ENCODE measurements around the gene SSBP3. TPM values are rescaled to one million over a fixed set of nuclear protein-coding genes. Genes with fewer than 3 reads are reported as not detected.

The SSBP3 gene
- total RNA-seq, 3 donors from 2014 or later (not counting 1 experiment from before 2014, with no cell fraction given): 162 to 224 (median 164) TPM

- H3K4me3 Mint-ChIP-seq: no peak overlapping the region
- TF ChIP-seq CTCF (IDR thresholded peaks at IDR 0.05): no peak
- Histone ChIP-seq H3K4me1 (ENCODE audit: control insufficient read depth, insufficient read depth, low read length) (peaks cover 2% of the 10 kb centered on the region), H3K27me3 (ENCODE audit: control insufficient read depth, insufficient read depth, low read length) (no peaks in the 10 kb centered on the region), H3K9me3 (ENCODE audit: control insufficient read depth, insufficient read depth, low read length) (no peaks in the 10 kb centered on the region), H3K27ac (ENCODE audit: low read length) (no peak overlapping the region), H3K36me3 (ENCODE audit: control insufficient read depth, insufficient read depth, low read length) (no peaks in the 10 kb centered on the region), H3K4me3 (ENCODE audit: low read length) (no peak overlapping the region)
- WGBS (ENCODE audit: insufficient coverage): 92% methylated on average over 6 of the region's 6 CpGs
- H3K9me3 Mint-ChIP-seq: no peaks in the 10 kb centered on the region
- peaks cover 8 to 20% of the 10 kb centered on the region in 2 donors for H3K4me1 Mint-ChIP-seq
- H3K36me3 Mint-ChIP-seq: no peaks in the 10 kb centered on the region
- H3K27me3 Mint-ChIP-seq (ENCODE audit: low read depth in 2 of 2): no peaks in the 10 kb centered on the region
- no peak overlapping the region for H3K27ac Mint-ChIP-seq
- DNase-seq: no peak
- no peak for ATAC-seq
- intact Hi-C loops (cut with micrococcal nuclease): no loop called here
Measured at GRCh38 chr1:54429838-54430237, 23.6 kb upstream of the SSBP3 start.

GRCh38 chr1:54428837-54429518 lies 22.8 kb upstream of the SSBP3 start:
- no peaks in the 10 kb centered on the region for H3K36me3 ChIP-seq (ENCODE audit: control insufficient read depth, insufficient read depth, low read length)
- H3K4me1 Mint-ChIP-seq: peaks cover 8 to 15% of the 10 kb centered on the region in 2 donors
- TF ChIP-seq CTCF (IDR thresholded peaks at IDR 0.05): no peak
- peaks cover 2% of the 10 kb centered on the region for H3K4me1 ChIP-seq (ENCODE audit: control insufficient read depth, insufficient read depth, low read length)
- no peaks in the 10 kb centered on the region for H3K9me3 Mint-ChIP-seq
- H3K36me3 Mint-ChIP-seq: no peaks in the 10 kb centered on the region
- peak overlapping the region; percentile 39 to 44 for H3K27ac Mint-ChIP-seq
- H3K27me3 ChIP-seq (ENCODE audit: control insufficient read depth, insufficient read depth, low read length): no peaks in the 10 kb centered on the region
- no peak overlapping the region for H3K4me3 Mint-ChIP-seq
- ATAC-seq: peak in 2 of 3 donors; percentile 32 to 45
- no peak overlapping the region for H3K27ac ChIP-seq (ENCODE audit: low read length)
- no peaks in the 10 kb centered on the region for H3K27me3 Mint-ChIP-seq (ENCODE audit: low read depth in 2 of 2)
- no peak overlapping the region for H3K4me3 ChIP-seq (ENCODE audit: low read length)
- H3K9me3 ChIP-seq (ENCODE audit: control insufficient read depth, insufficient read depth, low read length): no peaks in the 10 kb centered on the region
- 67% methylated on average over 9 of the region's 10 CpGs for WGBS (ENCODE audit: insufficient coverage)
- no peak for DNase-seq
- intact Hi-C loops (cut with micrococcal nuclease): no loop called here

GRCh38 chr1:54425152-54425584 lies 19.0 kb upstream of the SSBP3 start:
- 90% methylated on average over 9 of the region's 9 CpGs for WGBS (ENCODE audit: insufficient coverage)
- Mint-ChIP-seq H3K27me3 (ENCODE audit: low read depth in 2 of 2) (no peaks in the 10 kb centered on the region), H3K9me3 (no peaks in the 10 kb centered on the region), H3K27ac (no peak overlapping the region), H3K4me3 (no peak overlapping the region), H3K4me1 (peaks cover 8 to 13% of the 10 kb centered on the region in 2 donors), H3K36me3 (no peaks in the 10 kb centered on the region)
- H3K27ac ChIP-seq (ENCODE audit: low read length): no peak overlapping the region
- no peaks in the 10 kb centered on the region for H3K36me3 ChIP-seq (ENCODE audit: control insufficient read depth, insufficient read depth, low read length)
- no peak for ATAC-seq
- H3K9me3 ChIP-seq (ENCODE audit: control insufficient read depth, insufficient read depth, low read length): no peaks in the 10 kb centered on the region
- intact Hi-C loops (cut with micrococcal nuclease): no loop called here
- peaks cover 2% of the 10 kb centered on the region for H3K4me1 ChIP-seq (ENCODE audit: control insufficient read depth, insufficient read depth, low read length)
- no peaks in the 10 kb centered on the region for H3K27me3 ChIP-seq (ENCODE audit: control insufficient read depth, insufficient read depth, low read length)
- no peak for TF ChIP-seq CTCF (IDR thresholded peaks at IDR 0.05)
- H3K4me3 ChIP-seq (ENCODE audit: low read length): no peak overlapping the region
- DNase-seq: no peak

GRCh38 chr1:54424398-54424797 lies 18.2 kb upstream of the SSBP3 start:
- peaks cover 2% of the 10 kb centered on the region for H3K4me1 ChIP-seq (ENCODE audit: control insufficient read depth, insufficient read depth, low read length)
- Mint-ChIP-seq H3K9me3 (no peaks in the 10 kb centered on the region), H3K36me3 (no peaks in the 10 kb centered on the region), H3K27ac (no peak overlapping the region), H3K27me3 (ENCODE audit: low read depth in 2 of 2) (no peaks in the 10 kb centered on the region), H3K4me1 (peaks cover 8 to 13% of the 10 kb centered on the region in 2 donors), H3K4me3 (no peak overlapping the region)
- DNase-seq: no peak
- no peak overlapping the region for H3K27ac ChIP-seq (ENCODE audit: low read length)
- TF ChIP-seq CTCF (IDR thresholded peaks at IDR 0.05): no peak
- intact Hi-C loops (cut with micrococcal nuclease): no loop called here
- ATAC-seq: no peak
- no peaks in the 10 kb centered on the region for H3K9me3 ChIP-seq (ENCODE audit: control insufficient read depth, insufficient read depth, low read length)
- 69% methylated on average over 1 of the region's 2 CpGs for WGBS (ENCODE audit: insufficient coverage)
- H3K36me3 ChIP-seq (ENCODE audit: control insufficient read depth, insufficient read depth, low read length): no peaks in the 10 kb centered on the region
- H3K4me3 ChIP-seq (ENCODE audit: low read length): no peak overlapping the region
- no peaks in the 10 kb centered on the region for H3K27me3 ChIP-seq (ENCODE audit: control insufficient read depth, insufficient read depth, low read length)

Measured in natural killer cell (primary cell).